Cerebellar nuclear complex (tissue), 1 donor: ENCODE results near the gene MSX2.

Experiments used
- DNase-seq, 2 experiments: peaks; one replicate each; lab custom pipeline; 2025; lab: John Stamatoyannopoulos, UW

Gene MSX2

GRCh38 chr5:174718880-174719610, 5.3 kb upstream of the MSX2 start:
- DNase-seq: no peak

- no peak for DNase-seq
Measured at GRCh38 chr5:174719793-174720611, 4.4 kb upstream of the MSX2 start.

GRCh38 chr5:174720612-174721529, 3.5 kb upstream of the MSX2 start:
- DNase-seq: no peak

GRCh38 chr5:174721530-174722432, 2.6 kb upstream of the MSX2 start:
- no peak for DNase-seq

- no peak for DNase-seq
Measured at GRCh38 chr5:174722500-174722899, 1.9 kb upstream of the MSX2 start.

GRCh38 chr5:174723315-174723978, 935 bp upstream of the MSX2 start:
- no peak for DNase-seq

- no peak for DNase-seq
Measured at GRCh38 chr5:174723979-174724483, 351 bp upstream of the MSX2 start.

GRCh38 chr5:174725261-174725990, 1.0 kb downstream of the MSX2 start:
- DNase-seq: no peak

GRCh38 chr5:174725991-174726601, 1.7 kb downstream of the MSX2 start:
- no peak for DNase-seq

GRCh38 chr5:174726916-174727793, 2.8 kb downstream of the MSX2 start:
- DNase-seq: no peak

GRCh38 chr5:174727794-174728680, 3.7 kb downstream of the MSX2 start:
- no peak for DNase-seq

- no peak for DNase-seq
Measured at GRCh38 chr5:174729075-174729680, 4.8 kb downstream of the MSX2 start.

GRCh38 chr5:174731214-174732035, 7.0 kb downstream of the MSX2 start:
- no peak for DNase-seq

- DNase-seq: no peak
Measured at GRCh38 chr5:174732036-174733020, 7.9 kb downstream of the MSX2 start.
